NCI-H2107 (cell line): ENCODE results near the gene MED13L.
"Not testable (repeated sequence)": the region's sequence is repeated elsewhere in the genome, so short reads cannot be mapped to it uniquely, and the experiment has no call there.

Source experiments
- DNase-seq: peaks from one replicate; lab custom pipeline; 2025; lab: John Stamatoyannopoulos, UW

MED13L gene

DNA sequence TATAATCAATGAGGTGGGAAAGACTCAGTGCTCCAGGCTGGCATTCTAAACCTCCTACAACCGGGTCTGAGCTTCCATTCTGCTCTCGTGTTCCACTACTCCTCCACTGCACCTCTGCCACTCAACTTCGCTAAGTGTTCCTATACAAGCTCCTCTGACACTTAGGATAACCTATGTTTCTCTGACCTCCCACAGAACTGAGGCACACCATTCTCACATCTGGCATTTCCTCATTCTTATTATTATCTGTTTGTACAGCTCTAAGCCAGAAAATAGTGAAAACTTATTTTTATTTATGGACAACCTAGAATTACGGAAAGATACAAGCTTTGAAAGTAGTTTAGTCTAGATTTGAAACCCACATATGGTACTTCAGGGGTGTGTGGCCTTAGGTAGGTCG lies 127.0 kb downstream of the MED13L start:
- no peak for DNase-seq

DNA sequence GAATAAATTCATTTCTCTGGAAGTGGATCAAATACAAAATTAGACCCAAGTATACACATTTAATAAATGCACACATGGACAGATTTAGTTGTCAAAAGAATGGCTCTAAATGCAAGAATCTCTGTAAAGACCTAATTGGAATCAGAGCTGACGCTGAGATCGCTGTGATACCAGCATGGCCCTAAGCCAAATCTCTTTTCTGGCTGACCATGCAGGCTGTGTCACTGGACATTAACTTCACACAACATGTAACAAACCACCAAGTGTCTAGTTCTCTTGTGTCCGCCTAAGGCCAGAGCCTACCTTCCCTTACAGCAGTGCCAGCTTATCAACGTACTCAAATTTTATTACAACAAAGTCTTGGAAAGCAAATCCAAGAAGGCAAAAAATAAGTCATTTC lies 127.5 kb downstream of the MED13L start:
- DNase-seq = no peak

DNA sequence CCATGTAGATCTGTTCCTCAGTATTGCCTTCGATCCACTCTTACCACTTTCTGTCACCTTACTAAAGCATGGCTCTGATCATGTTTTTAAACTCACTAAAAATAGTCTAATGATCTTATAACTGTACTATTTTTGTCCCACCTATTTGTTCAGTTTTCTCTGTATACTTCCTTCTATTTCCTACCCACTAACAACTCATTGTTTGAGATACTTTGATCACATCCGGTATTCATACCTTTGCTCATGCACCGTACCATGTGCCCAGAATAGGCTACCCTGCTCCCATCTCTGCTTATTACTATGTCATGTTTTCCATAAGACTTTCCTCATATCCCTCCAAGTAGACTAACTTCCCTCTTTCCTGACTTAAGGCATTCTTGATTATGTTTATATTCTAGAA lies 128.6 kb downstream of the MED13L start:
- no peak for DNase-seq

DNA sequence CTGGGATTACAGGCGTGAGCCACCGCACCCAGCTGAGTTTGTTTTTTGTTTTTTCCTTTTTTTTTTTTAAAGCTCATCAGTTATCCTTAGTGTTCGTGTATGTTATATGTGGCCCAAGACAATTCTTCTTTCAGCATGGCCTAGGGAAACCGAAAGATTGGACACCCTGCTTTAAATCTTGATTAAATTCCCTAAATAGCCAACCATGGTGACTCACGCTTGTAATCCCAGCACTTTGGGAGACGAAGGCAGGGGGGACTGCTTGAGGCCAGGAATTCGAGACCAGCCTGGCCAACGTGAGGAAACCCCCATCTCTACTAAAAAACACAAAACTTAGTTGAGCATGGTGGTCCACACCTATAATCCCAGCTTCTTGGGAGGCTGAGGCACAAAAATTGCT lies 131.1 kb downstream of the MED13L start:
- DNase-seq = no peak

DNA sequence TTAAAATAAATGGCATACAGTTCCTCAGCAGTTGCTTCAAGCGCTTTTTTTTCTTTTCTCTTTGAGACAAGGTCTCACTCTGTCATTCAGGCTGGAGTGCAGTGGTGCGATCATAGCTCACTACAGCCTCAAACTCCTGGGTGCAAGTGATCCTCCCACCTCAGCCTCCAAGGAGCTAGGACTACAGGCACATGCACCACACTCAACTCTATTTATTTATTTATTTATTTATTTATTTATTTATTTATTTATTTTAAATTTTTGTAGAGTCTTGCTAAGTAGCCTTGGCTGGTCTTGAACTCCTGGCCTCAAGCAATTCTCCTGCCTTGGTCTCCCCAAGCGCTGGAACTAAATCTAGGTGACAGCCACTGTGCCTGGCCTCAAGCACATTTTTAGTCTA lies 132.0 kb downstream of the MED13L start:
- no peak for DNase-seq

DNA sequence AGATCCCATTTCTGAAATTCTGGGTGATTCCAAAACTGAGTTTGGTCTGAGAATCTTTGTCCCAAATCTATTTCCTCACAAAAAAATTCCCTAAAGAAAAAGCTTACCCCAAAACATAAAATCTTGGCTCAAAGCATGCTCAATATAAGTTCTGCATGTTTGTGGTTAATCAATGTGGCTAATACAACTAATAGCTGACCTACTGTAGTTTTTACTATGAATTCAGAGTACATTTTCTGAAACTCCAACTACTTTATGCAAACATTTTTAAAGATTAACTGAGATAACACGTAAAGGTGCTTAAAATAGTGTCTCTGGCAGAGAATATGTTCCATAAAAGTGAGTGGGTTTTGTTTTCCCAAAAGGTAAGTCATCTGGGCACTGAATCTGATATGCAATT lies 133.1 kb downstream of the MED13L start:
- no peak for DNase-seq

DNA sequence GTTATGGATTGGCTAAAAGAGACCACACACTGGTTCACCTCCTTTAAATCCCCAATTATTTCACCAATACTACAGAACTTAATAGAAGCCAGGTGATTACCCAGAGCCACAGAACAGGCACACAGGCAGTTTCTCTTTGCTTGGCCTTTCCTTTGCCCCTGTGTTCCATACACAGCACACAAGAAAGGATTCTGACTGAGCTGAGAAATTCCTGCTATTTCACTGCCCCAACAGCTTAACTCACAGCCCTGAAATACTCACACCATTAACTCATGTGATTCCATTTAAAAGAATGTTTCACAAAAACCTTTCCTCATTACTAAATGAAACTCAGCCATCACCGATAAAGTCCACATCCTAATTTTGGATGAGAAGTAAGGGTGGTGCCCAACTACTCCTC lies 133.6 kb downstream of the MED13L start:
- DNase-seq = no peak

DNA sequence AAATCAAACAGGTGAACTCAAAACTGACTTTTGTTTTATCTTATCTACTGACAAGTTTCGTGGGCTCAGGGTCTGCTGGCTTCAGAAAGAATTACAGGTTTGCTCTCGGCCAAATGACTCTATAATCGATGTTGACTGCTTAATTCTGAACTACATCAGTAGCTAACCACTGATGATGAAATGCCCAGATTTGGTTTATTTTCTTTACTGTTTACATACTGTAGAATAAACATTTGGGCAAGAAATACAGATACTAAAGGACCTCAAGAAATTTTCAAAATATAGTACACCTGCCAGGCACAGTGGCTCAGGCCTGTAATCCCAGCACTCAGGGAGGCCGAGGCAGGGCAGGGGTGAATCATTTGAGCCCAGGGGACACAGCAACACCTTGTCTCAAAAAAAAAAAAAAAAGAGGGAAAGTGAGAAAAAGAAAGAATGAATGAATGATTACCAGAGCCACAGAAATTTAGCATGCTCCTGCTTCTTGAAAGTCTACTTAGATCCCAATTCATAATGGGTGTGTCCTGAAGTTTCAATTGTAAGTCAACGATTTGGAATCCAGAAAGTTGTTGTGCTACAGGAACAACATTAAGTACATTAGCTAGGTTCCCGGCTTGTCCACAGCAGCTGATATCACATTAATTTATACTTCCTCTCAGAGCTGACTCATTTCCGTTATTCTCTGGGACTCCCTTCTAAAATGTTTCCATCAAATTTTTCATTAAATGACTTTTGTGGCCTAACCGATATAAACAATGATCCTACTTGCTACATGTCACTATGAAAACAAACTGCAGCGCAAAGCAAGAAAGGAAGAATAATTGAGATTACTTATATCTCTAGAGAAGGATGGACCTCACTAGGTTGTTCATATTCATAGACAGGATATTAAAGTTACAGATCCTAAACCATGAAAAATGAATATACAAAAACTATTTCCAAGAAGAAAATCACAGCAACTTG lies 134.3 kb downstream of the MED13L start:
- DNase-seq = no peak

DNA sequence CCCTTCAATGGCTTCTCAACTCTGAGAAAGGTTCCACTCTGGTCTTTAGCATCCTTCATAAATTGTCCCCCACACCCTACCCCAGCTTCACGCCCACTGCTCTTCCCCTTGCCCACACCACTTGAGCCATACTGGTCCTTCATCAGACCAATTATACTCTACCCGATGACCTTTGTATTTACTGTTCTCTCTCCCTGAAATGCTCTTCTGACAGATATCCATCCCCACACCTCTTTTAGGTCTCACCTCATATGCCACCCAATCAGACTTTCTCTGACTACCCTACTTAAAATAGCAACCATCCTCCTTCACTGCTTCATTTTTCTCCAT lies 135.7 kb downstream of the MED13L start:
- no peak for DNase-seq

DNA sequence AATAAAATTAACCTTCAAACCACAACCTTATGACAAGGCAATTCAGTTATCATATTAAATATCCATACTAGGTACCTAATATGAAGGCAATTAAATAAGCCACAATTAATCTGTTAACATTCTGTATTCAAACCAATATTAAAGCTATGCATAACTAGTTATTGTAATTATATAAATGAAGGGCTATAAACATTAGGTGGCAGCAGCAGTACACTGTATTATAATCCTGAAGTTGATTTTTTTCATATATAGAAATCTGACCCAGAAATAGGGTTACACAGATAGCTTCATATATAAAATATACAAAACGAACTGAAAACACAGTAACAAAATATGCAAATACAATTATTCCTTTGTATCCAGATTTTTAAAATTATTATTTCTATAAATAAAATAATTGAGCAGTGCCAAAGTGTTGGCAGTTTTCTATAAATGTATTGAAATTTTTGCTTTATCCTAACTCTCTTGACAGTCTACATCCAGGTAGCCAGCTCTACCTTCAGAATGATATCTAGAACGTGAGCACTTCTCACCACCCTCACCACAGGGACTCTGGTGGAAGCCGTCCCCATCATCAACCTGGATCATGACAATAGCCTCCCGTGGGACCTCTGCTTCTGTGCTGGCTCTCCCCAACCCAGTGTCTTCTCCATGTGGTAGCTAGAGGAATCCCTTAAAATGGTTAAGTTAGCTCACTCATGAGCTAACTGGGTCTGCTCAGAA lies 136.2 kb downstream of the MED13L start:
- no peak for DNase-seq

DNA sequence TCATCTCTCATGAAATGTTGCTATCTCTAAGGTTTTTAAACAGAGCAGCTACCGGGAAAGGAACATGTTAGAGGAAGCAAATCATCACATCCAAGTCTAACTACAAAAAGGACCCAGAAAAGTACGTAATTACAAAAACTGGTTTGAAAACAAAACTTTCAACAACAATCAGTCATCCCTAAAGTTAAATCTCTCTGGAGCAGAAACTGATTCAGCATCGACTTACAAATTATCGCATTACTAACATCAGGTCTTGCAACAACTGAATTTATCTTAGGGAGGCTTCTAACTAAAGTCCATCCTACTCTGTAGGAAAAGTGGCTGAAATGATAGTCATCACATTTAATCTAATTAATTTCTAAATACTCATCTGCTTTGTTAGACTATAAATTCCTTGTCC lies 137.0 kb downstream of the MED13L start:
- no peak for DNase-seq

DNA sequence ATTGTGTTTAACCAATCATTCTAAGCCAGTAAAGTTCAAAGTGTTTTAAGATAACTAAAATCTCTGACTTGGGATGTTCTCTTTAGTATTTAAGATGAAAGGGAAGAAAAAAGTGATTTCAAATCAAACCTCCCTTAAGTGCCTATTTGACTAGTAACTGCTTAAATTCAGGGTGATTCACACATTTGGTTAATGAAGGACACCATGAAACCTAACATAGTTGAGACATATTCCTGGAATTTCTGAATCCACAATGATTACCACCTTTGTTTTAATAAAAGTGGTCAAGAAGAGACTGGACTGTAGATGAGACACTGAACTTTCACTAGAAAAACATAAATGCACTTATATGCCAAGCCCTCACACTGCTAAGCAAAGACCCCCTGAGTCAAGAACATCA lies 138.7 kb downstream of the MED13L start:
- no peak for DNase-seq

DNA sequence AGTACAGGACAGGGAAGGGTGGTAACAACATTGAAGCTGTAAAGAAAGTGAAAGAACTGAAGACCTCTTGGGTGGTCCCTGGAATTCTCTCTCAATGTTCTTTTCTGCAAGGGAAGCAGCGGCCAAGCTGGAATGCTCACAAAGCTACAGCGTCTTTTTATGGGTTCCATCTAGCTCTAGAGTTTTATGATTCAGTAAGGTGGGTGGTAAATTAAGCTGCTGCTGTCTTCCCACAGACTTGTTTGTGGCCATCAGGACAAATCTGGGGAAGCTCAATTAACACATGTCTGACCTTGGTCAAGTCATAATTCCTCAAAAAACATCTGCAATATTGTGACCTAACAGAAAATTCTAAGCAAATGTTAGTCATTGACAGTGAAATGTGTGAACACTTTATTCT lies 139.1 kb downstream of the MED13L start:
- DNase-seq = no peak

DNA sequence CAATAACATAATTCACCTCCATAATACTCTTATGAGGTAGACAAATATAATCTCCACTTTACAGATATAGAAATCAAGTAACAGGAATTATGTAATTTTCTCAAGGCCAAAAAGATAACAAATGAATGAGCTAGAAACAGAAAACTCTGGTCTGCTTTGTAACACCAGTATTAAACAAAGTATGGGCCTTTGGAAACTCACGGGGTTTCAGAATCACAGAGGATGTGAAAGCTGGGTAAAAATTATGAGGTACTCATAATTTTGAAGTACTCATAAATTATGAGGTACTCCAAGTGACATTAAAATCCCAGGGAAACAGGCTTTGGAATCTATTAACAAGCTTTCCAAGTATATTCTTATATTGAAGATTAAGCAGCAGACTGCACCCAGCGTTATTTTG lies 140.2 kb downstream of the MED13L start:
- DNase-seq = no peak

DNA sequence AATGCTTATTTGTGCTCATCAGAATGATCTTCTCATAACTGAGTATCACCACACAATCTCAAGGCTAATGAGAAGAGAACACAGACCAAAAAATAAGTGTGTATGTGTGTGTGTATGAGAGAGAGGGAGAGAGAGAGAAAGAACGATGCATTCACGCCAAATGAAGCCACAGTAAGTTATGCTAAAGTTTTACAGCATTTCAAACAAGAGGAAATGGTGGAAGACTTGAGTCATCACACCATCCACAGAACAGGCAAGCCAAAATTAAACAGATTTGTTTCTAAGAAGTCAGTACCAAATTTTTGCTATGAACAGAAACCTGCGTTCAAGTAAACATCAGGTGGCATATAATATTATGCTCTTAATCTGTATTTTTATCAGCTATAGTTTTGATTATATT lies 141.2 kb downstream of the MED13L start:
- DNase-seq = no peak

DNA sequence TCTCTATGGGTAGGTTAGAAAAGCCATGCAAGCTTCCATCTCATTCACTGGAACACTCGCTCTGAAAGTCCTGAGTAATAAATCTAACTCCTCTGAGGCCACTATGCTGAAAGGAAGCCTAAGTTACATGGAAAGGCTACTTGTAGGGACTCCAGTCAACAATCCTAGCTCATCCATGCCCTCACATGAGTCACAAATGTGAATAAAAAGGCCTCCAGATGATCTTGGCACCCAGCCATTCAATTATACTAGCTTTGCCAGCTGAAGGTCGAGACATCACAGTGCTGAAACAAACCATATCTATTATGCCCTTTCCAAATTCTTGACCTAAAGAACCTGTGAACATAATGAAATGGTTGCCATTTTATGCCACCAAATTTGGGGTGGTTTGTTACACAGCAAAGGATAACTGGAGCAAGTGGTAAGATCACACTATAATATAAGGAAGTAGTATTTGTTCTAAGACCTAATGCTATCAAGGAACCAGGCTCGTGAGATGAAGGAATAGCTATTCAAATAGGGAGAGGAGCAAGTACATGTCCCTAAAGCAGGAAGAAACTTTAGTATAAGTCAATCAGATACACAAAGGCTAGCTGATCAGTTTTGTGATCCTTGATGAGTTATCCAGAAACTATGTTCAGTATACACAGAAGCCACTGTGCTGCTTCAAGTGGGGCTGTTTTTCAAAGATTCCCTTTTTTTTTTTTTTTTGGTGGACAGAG lies 142.1 kb downstream of the MED13L start:
- DNase-seq = no peak

DNA sequence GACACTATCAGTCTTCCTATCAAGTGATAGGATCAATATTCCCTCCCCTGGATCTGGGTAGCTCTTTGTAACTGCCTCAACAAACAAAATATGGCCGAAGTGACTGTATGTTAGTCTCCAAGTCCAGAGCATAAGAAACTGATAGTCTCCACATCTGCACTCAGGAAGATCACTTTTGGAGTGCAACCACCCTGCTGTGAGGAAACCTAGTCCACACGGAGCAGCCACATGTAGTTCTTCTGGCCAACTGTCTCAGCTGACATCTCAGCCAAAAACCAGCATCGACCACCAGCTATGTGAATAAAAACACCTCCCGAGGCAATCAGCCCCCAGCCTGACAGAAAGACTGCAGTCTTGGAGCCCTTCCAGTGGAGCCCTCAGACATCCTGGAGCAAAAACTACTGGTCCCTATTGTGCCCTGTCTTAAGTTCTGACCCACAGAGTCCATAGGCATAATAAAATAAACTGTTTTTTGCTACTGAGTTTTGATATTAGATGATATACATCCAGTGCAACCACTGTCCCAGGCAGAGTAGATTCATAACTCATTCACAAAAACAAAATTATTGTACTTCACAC lies 143.8 kb downstream of the MED13L start:
- no peak for DNase-seq

DNA sequence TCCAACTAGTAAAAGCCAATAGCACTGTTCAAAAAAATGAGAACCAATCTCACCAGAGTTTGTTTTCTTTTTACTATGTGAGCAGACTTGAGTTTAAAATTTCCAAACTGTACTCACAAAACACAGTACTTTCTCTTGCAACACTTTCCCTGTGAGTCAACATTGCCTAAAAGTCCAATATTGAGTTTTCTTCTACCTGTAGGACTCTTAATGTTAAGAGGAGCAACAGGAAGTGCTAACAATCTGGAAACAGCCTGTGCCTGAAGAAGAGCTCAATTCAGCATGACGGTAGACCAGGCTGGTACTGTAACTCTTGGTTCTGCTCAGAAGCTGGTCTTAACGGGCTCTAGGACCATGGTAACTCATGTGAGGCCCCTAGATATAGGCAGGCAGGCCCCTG lies 144.3 kb downstream of the MED13L start:
- DNase-seq = no peak

DNA sequence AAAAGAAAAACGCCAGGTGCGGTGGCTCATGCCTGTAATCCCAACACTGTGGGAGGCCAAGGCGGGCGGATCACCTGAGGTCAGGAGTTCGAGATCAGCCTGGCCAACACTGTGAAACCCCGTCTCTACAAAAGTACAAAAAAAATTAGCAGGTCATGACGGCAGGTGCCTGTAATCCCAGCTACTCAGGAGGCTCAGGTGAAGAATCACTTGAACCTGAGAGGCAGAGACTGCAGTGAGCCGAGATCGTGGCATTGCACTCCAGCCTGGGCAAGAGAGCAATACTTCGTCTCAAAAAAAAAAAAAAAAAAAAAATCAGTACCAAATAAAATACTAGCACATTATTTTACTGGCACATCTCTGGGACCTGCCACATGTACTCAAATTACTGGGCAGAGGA lies 145.5 kb downstream of the MED13L start:
- DNase-seq = not testable (repeated sequence)

DNA sequence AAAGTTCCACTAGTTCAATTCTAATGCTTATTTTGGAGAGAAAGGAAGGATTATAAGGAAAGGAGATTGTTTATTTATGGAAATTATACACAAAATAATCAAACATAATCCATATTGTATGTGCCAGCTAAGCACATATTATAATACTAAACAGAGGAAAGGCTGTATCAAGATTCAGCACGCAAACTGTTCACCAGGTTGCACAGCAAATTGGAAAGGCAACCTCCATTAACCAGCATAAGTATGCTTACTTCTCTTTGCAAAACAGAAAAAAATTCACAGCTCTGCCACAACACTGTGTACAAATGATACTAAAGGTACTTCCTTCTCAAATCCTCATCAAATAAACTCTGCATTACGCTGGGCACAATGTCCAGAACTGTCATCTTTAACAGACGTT lies 146.3 kb downstream of the MED13L start:
- DNase-seq = no peak

DNA sequence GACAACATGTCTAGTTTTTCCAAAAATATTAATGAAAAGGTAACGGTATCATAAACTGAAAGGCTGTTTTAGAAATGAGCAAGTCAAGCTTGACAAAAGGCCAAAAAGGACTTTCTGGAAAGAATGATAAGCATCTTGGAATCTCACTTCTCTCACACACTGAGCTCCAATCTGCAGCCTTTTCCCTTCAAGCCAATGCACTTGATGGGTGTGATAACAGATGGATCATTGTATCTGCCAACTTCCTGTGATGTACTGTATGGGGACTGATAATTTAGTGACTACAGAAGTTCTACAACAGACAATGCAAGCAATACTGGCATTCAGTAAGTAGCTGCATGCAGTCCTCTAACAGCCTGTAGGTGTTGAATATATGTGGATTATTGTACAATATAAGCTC lies 147.1 kb downstream of the MED13L start:
- no peak for DNase-seq

DNA sequence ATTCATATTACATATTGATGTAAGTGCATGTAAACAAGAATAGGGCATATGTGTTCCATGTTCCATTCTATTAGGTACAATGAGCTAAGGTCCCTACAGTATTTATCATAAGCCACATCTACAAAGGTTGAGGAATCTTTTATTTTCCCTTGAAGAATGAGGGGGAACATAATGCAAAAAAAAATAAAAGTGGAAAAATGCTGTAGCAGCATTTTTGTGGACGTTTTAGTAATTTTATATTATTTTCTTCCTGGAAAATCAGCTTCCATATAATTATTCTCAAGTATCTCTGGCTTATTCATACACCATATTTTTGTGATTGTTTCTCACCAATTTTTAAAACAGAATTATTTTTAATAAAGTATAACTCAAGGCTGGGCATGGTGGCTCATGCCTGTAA lies 148.7 kb downstream of the MED13L start:
- no peak for DNase-seq

DNA sequence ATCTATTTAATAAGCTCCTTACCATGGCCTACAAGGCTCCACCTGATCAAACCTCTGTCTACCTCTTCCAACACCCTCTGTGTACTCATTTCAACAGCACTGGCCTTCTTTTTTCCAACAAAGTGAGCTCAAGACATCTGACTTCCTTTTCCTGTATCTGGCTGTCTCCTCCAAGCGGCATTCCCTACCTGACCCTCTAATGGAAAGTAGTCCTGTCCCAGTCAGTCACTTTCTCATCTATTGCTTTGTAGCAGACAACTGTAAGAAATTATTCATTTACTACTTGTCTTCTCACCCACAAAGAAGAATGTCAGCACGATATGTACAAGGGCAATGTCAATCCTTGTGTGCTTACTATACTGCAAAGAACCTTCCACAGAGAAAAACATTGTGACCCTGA lies 149.6 kb downstream of the MED13L start:
- no peak for DNase-seq
